BJ (cell line): ENCODE data around the gene SLC24A5. TPM values are rescaled to one million over a fixed set of nuclear protein-coding genes. Genes with fewer than 3 reads are reported as not detected.

Source experiments
- CTCF ChIA-PET: fragments of 350-600 bp; formaldehyde crosslinking; extraction: SDS; loops from one replicate; lab custom pipeline; 2021; ENCODE audit warnings: antibody characterized with exemption, inconsistent platforms; lab: Yijun Ruan, JAX
- POLR2A ChIA-PET: fragments of 300-600 bp; sonication (Branson Sonifier 250); formaldehyde crosslinking; extraction: SDS; loops from one replicate; lab custom pipeline; 2021; ENCODE audit warnings: antibody characterized with exemption; lab: Charles Lee
- DNase-seq: peaks from one replicate; pipeline ENCODE4 v3.0.0-alpha.2; 2011; ENCODE audit warnings: low read depth
- H3K27me3 ChIP-seq: 2 replicates; pipeline ENCODE4 v1.6.0; 2011; ENCODE audit warnings: low read length; ENCODE audit not compliant: control insufficient read depth, insufficient read depth
- H3K36me3 ChIP-seq: 2 replicates; pipeline ENCODE4 v1.5.1; 2011; ENCODE audit warnings: low read length; ENCODE audit not compliant: control insufficient read depth, insufficient read depth
- H3K4me3 ChIP-seq: 2 replicates; pipeline ENCODE4 v1.5.1; 2011; ENCODE audit warnings: low read depth, mild to moderate bottlenecking, control low read depth, low read length
- polyA plus RNA-seq: library from polyadenylated mRNA; depleted of rRNA; stranded (reverse); fragments of >200 nt; gene quantifications from 2 replicates; pipeline ENCODE4 v1.2.3, GENCODE V29; 2011
- TF ChIP-seq, protein P1 (sequence below): IDR thresholded peaks from 2 replicates; pipeline ENCODE4 v1.5.1; 2011; ENCODE audit warnings: low read depth, mild to moderate bottlenecking, control low read depth, inconsistent platforms, low read length, moderate library complexity; ENCODE audit not compliant: insufficient read depth

The SLC24A5 gene
- polyA plus RNA-seq, 1 experiment: not detected

- no peak overlapping the region for H3K4me3 ChIP-seq
- DNase-seq: no peak
- no peaks in the 10 kb centered on the region for H3K36me3 ChIP-seq
- no peaks in the 10 kb centered on the region for H3K27me3 ChIP-seq
- TF ChIP-seq, protein P1, sequence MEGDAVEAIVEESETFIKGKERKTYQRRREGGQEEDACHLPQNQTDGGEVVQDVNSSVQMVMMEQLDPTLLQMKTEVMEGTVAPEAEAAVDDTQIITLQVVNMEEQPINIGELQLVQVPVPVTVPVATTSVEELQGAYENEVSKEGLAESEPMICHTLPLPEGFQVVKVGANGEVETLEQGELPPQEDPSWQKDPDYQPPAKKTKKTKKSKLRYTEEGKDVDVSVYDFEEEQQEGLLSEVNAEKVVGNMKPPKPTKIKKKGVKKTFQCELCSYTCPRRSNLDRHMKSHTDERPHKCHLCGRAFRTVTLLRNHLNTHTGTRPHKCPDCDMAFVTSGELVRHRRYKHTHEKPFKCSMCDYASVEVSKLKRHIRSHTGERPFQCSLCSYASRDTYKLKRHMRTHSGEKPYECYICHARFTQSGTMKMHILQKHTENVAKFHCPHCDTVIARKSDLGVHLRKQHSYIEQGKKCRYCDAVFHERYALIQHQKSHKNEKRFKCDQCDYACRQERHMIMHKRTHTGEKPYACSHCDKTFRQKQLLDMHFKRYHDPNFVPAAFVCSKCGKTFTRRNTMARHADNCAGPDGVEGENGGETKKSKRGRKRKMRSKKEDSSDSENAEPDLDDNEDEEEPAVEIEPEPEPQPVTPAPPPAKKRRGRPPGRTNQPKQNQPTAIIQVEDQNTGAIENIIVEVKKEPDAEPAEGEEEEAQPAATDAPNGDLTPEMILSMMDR: no peak
- ChIA-PET CTCF (no interaction called here), POLR2A (no interaction called here)
These were observed 1.1 kb downstream of the SLC24A5 start for GRCh38 chr15:48121849-48122248.

- Histone ChIP-seq H3K36me3 (no peaks in the 10 kb centered on the region), H3K4me3 (no peak overlapping the region), H3K27me3 (no peaks in the 10 kb centered on the region)
- ChIA-PET CTCF (interaction anchor here (1.1 to 1.7 kb wide), 4 partner anchors 9 to 15 kb away, joined by 3 to 6 read pairs (median 3); no protein-coding TSS in a partner anchor), POLR2A (no interaction called here)
- no peak for DNase-seq
- TF ChIP-seq, protein P1: no peak
These were observed 6.0 kb downstream of the SLC24A5 start for GRCh38 chr15:48126667-48127355.

DNA sequence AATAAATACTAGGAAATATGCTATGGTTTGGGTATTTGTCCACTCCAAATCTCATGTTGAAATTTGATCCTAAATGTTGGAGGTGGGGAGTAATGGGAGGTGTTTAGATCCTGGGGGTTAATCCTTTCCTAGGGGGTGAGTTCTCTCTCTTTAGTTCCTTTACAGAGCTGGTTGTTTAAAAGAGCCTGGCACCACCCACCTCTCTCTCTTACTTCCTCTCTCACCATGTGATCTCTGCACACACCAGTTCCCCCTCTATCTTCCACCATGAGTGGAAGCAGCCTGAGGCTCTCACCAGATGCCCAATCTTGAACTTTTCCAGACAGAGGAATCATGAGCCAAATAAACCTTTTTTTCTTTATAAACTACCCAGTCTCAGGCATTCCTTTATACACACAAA lies 10.5 kb downstream of the SLC24A5 start:
- ChIA-PET POLR2A (no interaction called here), CTCF (no interaction called here)
- no peak overlapping the region for H3K4me3 ChIP-seq
- TF ChIP-seq, protein P1: no peak
- no peak for DNase-seq
- no peaks in the 10 kb centered on the region for H3K36me3 ChIP-seq
- H3K27me3 ChIP-seq: no peaks in the 10 kb centered on the region

DNA sequence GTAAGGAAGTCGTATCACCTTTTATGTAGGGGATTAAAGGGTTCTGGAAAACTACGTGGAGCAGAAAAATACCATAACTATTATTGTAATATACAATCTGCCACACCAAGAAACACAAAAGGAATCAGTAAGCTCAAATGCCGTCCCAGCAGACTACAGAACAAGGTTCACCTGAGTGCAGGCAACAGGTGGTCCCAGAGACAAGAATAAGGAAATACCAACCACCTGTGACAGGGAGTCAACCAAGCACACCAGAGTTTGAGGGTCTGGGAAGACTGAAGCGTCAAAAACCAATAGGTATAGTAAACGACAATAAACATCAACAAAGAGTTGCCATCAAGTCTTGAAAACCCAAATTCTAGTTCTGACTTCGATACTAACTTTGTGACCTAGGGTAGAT lies 12.1 kb downstream of the SLC24A5 start:
- POLR2A ChIA-PET: no interaction called here
- Histone ChIP-seq H3K36me3 (no peaks in the 10 kb centered on the region), H3K27me3 (no peaks in the 10 kb centered on the region), H3K4me3 (no peak overlapping the region)
- DNase-seq: no peak
- CTCF ChIA-PET: no interaction called here
- TF ChIP-seq, protein P1: no peak

DNA sequence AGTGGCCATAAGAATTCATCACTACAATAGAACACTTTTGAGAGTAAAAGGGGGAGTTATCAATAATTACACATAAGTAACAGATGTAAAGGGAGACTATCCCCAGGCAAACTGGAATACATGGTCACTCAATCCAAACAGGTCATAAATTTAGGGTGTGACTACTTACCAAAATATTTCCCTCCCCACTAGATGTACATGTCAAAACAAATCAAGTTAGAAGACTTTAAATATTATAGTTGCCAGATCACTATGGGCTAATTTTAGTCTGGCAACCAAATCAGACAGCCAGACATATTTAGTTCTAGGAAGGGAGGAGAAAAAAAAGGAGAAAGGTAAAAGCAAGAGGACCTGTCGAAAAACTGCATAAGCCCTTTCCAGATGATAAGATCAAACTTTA lies 23.1 kb downstream of the SLC24A5 start:
- POLR2A ChIA-PET: no interaction called here
- Histone ChIP-seq H3K27me3 (no peaks in the 10 kb centered on the region), H3K36me3 (no peaks in the 10 kb centered on the region), H3K4me3 (no peak overlapping the region)
- TF ChIP-seq, protein P1: no peak
- CTCF ChIA-PET: no interaction called here
- DNase-seq: no peak
